ENCODE results near the gene EMC1.
"Not testable (repeated sequence)": the region's sequence is repeated elsewhere in the genome, so short reads cannot be mapped to it uniquely, and the experiment has no call there.

The EMC1 gene

DNA sequence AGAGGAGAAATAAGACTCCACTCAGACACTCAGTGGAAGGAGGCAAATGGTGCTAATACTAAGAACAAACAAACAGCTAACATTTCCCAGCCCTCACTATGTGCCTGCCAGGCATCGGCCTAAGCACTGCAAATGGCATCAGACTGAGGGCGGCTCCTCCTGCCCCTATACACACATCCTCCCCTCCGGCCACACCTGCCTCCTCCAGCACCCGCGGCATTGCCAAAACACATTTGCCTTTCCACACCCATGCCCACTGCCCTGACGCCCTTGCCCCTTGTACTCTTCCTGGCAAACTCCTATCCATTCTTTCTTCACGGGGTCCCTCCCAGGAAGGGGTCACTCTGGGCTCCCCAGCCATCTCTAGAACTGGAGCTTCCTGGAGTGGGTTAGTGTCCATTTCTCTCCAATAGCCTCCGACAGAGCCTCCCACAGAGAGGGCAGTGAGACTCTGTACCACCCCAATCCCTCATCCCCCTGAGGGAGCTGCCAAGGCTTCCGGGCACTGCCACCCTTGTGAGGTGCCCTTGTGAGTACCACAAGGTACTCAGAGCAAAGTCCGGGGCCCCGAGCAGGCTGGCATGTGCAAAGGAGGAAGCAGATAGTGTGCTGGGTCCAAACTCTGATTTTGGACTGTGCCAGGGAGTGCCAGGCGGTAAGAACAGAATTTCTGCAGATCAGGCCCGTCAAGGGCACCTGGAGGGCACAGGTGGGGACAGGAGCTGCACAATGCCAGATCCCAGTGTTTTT is 36.3 kb upstream of the EMC1 start:
- no peaks in the 10 kb centered on the region for H3K4me1 Mint-ChIP-seq
- peaks cover 25% of the 10 kb centered on the region for H3K27me3 Mint-ChIP-seq (ENCODE audit: low read depth)
- H3K9me3 Mint-ChIP-seq = peaks cover 18% of the 10 kb centered on the region
- TF ChIP-seq, protein P1, sequence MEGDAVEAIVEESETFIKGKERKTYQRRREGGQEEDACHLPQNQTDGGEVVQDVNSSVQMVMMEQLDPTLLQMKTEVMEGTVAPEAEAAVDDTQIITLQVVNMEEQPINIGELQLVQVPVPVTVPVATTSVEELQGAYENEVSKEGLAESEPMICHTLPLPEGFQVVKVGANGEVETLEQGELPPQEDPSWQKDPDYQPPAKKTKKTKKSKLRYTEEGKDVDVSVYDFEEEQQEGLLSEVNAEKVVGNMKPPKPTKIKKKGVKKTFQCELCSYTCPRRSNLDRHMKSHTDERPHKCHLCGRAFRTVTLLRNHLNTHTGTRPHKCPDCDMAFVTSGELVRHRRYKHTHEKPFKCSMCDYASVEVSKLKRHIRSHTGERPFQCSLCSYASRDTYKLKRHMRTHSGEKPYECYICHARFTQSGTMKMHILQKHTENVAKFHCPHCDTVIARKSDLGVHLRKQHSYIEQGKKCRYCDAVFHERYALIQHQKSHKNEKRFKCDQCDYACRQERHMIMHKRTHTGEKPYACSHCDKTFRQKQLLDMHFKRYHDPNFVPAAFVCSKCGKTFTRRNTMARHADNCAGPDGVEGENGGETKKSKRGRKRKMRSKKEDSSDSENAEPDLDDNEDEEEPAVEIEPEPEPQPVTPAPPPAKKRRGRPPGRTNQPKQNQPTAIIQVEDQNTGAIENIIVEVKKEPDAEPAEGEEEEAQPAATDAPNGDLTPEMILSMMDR (IDR thresholded peaks at IDR 0.05; ENCODE audit: unreplicated experiment in 3 of 3) = no peak
- peaks cover 31% of the 10 kb centered on the region for H3K36me3 Mint-ChIP-seq (ENCODE audit: low read depth)
- peak overlapping the region; percentile 50 to 78 (median 60) for H3K4me3 Mint-ChIP-seq
- no peak overlapping the region for H3K27ac Mint-ChIP-seq

DNA sequence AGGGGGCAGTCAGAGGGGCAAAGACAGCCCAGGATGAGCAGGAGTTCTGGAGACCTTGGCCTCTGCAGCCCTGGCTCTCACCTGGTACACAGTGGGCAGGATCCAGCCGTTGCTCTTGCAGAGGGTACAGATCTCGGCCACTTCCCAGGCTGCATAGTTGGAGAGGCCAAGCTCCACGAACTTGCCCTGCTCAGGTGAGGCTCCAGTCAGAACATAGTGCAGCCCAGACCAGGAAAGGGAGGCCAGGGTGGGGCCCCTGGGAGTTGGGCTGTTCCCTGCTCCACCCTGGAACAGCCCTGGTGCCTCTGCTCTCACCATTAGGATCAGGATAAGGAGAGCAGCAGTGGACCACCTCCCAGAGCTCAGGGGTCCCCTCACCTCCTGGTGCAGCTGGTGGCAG is 34.5 kb upstream of the EMC1 start:
- not testable (repeated sequence) for H3K27ac Mint-ChIP-seq, H3K4me3 Mint-ChIP-seq, H3K4me1 Mint-ChIP-seq, H3K9me3 Mint-ChIP-seq
- peaks cover 25% of the 10 kb centered on the region for H3K27me3 Mint-ChIP-seq (ENCODE audit: low read depth)
- peaks cover 24% of the 10 kb centered on the region for H3K36me3 Mint-ChIP-seq (ENCODE audit: low read depth)

DNA sequence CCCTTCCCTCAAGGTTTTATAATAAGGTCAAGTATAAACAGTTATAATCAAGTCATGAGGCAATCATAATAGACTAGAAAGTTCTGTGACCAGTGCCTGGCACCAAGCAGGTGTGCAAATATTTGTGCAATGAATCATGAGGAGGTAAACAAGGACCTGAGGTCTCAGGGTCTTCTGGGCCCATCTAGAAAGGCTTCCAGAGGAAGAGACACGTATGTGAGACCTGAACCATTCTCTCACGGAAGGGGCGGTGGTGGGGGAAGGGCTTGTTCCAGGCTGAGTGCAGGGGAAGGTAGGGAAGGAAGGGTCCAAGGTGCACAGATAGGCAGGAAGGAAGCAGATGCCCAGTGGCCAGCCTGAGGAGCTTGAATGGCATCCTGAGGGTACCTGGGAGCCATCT is 34.0 kb upstream of the EMC1 start:
- H3K4me3 Mint-ChIP-seq, H3K27ac Mint-ChIP-seq, H3K4me1 Mint-ChIP-seq, H3K9me3 Mint-ChIP-seq: not testable (repeated sequence)
- Mint-ChIP-seq H3K27me3 (ENCODE audit: low read depth) (peaks cover 25% of the 10 kb centered on the region), H3K36me3 (ENCODE audit: low read depth) (peaks cover 23% of the 10 kb centered on the region)

DNA sequence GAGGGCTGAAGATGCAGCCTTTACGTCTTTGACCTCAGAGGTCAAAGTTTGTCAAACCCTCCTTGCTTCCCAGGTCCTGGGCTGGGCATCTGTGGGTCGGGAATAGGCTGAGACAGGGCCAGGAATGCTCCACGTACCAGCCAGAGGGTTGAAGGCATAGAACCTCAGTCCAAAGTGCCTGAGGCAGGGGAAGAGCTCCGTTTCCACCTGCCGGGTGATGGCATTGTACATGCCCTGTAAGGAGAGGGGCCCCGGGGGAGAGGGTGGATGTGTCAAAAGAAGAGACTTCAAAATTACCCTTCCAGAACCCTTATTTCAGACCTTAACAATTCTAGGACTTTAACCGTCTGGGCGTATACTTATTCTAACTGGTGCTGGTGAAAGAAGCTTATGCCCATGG is 33.6 kb upstream of the EMC1 start:
- Mint-ChIP-seq H3K27me3 (ENCODE audit: low read depth) (peaks cover 22% of the 10 kb centered on the region), H3K36me3 (ENCODE audit: low read depth) (peaks cover 23% of the 10 kb centered on the region), H3K4me3 (no peak overlapping the region), H3K9me3 (peaks cover 8% of the 10 kb centered on the region), H3K4me1 (no peaks in the 10 kb centered on the region), H3K27ac (no peak overlapping the region)
- TF ChIP-seq, protein P1 (IDR thresholded peaks at IDR 0.05; ENCODE audit: unreplicated experiment in 3 of 3) = no peak

DNA sequence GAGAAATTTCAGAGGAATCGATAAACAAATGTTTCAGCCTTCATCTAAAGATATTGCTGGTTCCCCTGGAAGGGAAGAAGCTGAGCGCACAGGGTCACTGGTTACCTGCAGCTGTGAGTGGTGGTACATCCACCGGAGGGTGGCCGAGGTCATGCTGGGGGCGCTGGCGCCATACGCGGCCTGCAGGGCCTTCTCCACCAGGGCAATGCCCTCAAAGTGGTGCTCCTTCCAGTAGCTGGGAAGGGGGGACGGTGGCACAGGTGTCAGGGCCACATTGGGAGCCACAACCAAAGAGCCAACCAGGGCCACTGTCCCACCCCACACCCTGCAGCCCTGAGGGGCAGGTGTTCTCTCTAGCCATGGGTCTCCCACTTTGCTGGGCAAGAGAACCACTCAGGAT is 32.6 kb upstream of the EMC1 start:
- Mint-ChIP-seq H3K27me3 (ENCODE audit: low read depth) (peaks cover 13% of the 10 kb centered on the region), H3K4me1 (no peaks in the 10 kb centered on the region), H3K4me3 (no peak overlapping the region), H3K9me3 (peaks cover 3% of the 10 kb centered on the region), H3K27ac (no peak overlapping the region), H3K36me3 (ENCODE audit: low read depth) (peaks cover 19% of the 10 kb centered on the region)
- TF ChIP-seq, protein P1 (IDR thresholded peaks at IDR 0.05; ENCODE audit: unreplicated experiment in 3 of 3) = no peak

DNA sequence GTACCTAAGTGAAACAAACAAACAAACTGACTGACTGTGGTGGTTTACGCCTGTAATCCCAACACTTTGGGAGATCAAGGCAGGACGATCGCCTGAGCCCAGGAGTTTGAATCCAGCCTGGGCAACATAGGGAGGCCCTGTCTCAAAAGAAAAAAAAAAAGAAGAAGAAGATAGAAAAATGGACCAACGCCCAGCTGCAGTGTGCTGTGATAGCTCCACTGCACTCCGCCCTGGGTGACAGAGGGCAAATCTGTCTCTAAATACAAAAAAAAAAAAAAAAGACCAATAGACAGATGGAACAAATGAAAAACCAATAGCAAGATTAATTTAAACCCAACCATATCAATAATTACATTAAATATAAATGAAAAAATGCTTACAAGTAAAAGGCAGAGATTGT is 23.3 kb upstream of the EMC1 start:
- peaks cover 8% of the 10 kb centered on the region for H3K9me3 Mint-ChIP-seq
- no peak overlapping the region for H3K27ac Mint-ChIP-seq
- no peaks in the 10 kb centered on the region for H3K27me3 Mint-ChIP-seq (ENCODE audit: low read depth)
- H3K4me3 Mint-ChIP-seq = no peak overlapping the region
- H3K4me1 Mint-ChIP-seq = no peaks in the 10 kb centered on the region
- peaks cover 19% of the 10 kb centered on the region for H3K36me3 Mint-ChIP-seq (ENCODE audit: low read depth)
- TF ChIP-seq, protein P1 (IDR thresholded peaks at IDR 0.05; ENCODE audit: unreplicated experiment in 3 of 3) = no peak

DNA sequence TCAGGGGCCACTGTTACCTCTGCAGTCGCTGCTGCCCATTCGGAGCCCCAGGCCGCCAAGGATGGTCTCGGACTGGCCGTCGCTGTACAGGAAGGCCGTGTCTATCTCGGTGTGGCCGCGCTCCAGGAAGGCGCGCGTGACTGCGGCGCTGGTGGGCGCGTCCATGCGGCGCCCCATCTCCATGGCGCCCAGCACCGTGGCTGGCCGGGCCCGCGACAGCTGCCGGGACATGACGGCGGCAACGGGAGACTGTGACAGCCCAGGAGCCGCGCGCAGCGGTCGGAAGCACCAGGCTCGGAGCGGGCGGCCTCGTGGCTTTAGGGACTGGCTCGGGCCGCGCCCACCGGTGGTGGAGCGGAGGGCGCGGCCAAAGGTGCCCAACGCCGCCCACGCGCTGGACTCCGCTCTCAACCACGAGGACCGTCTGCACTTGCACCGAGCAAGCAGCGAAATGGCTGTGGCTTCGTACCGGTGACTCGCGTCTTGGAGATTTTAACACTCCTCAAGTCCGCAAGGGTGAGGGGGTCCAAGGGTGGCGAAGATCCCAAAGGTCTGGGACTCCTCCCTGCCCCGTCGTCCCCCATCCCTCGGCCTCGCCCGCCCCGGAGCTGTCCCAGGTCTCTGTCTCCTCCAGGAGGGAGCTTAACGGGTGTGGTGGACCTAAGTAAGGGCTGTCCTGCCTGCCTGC is 22.7 kb upstream of the EMC1 start:
- H3K4me3 Mint-ChIP-seq; H3K27ac Mint-ChIP-seq; H3K4me1 Mint-ChIP-seq; H3K9me3 Mint-ChIP-seq; H3K27me3 Mint-ChIP-seq (ENCODE audit: low read depth): not testable (repeated sequence)
- peaks cover 16% of the 10 kb centered on the region for H3K36me3 Mint-ChIP-seq (ENCODE audit: low read depth)

Measured in nephron (organoid).